H1 (cell line): ENCODE data around the gene CIAO2B. TPM values are rescaled to one million over a fixed set of nuclear protein-coding genes. Genes with fewer than 3 reads are reported as not detected.

Experiments used
- CTCF ChIA-PET: fragments of 300-600 bp; sonication (Branson Sonifier 250); formaldehyde crosslinking; loops from one replicate; lab custom pipeline; 2021; ENCODE audit not compliant: partially characterized antibody; lab: Charles Lee
- POLR2A ChIA-PET: fragments of 300-600 bp; sonication (Branson Sonifier 250); formaldehyde crosslinking; loops from one replicate; lab custom pipeline; 2021; ENCODE audit warnings: inconsistent platforms; ENCODE audit not compliant: partially characterized antibody; lab: Charles Lee
- DNase-seq, 2 experiments: peaks; one replicate each; pipeline versions ENCODE4 v3.0.0 to v3.0.0-alpha.2; 2010 to 2022; ENCODE audit warnings: low spot score in 2 of 2, low read depth in 1 of 2, mixed read lengths in 1 of 2
- FAIRE-seq: peaks from 2 replicates; lab custom pipeline; 2011; peaks lifted over from hg19 to GRCh38; lab: Jason Lieb, UNC
- H2AFZ ChIP-seq: 2 replicates; pipeline ENCODE4 v1.8.1; 2012; ENCODE audit warnings: low read length, inconsistent platforms
- H2AK5ac ChIP-seq: 2 replicates; pipeline ENCODE4 v1.6.1; 2013; ENCODE audit warnings: low read depth, low read length
- H2BK120ac ChIP-seq: replicated peaks from 2 replicates; pipeline ENCODE3; 2013; ENCODE audit warnings: low read depth, low read length, inconsistent platforms
- H2BK12ac ChIP-seq: 2 replicates; pipeline ENCODE4 v1.6.1; 2013; ENCODE audit warnings: low read depth, low read length
- H2BK15ac ChIP-seq: 2 replicates; pipeline ENCODE4 v1.6.1; 2013; ENCODE audit warnings: low read length
- H2BK20ac ChIP-seq: 2 replicates; pipeline ENCODE4 v1.6.1; 2013; ENCODE audit warnings: low read length
- H2BK5ac ChIP-seq: 2 replicates; pipeline ENCODE4 v1.6.1; 2013; ENCODE audit warnings: low read depth, low read length
- H3K14ac ChIP-seq: 2 replicates; pipeline ENCODE4 v1.6.1; 2013; ENCODE audit warnings: inconsistent platforms; ENCODE audit not compliant: insufficient read length
- H3K18ac ChIP-seq: 2 replicates; pipeline ENCODE4 v1.6.1; 2013; ENCODE audit warnings: low read length; ENCODE audit errors: extremely low read depth
- H3K23ac ChIP-seq: 2 replicates; pipeline ENCODE4 v1.6.1; 2013; ENCODE audit warnings: inconsistent platforms; ENCODE audit not compliant: insufficient read length
- H3K23me2 ChIP-seq: 2 replicates; pipeline ENCODE4 v1.6.1; 2013; ENCODE audit warnings: low read depth, low read length
- H3K27ac ChIP-seq: 2 replicates; pipeline ENCODE4 v1.6.1; 2011; ENCODE audit warnings: low read depth, low read length, inconsistent platforms
- H3K27me3 ChIP-seq, 4 experiments: replicated peaks in 1 of 4; 1 replicate in 1 of 4; 2 replicates in 3 of 4; pipeline versions ENCODE4 v1.6.1 to v1.8.1; 2011 to 2013; ENCODE audit warnings: low read length in 3 of 4, mild to moderate bottlenecking in 3 of 4, inconsistent platforms in 2 of 4, mixed read lengths in 2 of 4, moderate library complexity in 1 of 4; ENCODE audit not compliant: control insufficient read depth in 3 of 4, insufficient read depth in 3 of 4; ENCODE audit errors: extremely low read depth in 1 of 4
- H3K36me3 ChIP-seq, 4 experiments: 2 replicates each; pipeline versions ENCODE4 v1.6.1 to v1.8.1; 2011 to 2013; ENCODE audit warnings: mild to moderate bottlenecking in 4 of 4, low read length in 3 of 4, moderate library complexity in 2 of 4, control low read depth in 1 of 4, inconsistent platforms in 1 of 4; ENCODE audit not compliant: insufficient read depth in 4 of 4, control insufficient read depth in 2 of 4
- H3K4ac ChIP-seq: replicated peaks from 2 replicates; pipeline ENCODE3; 2013; ENCODE audit warnings: low read length, low read depth, mixed read lengths, inconsistent platforms; ENCODE audit not compliant: insufficient read length
- H3K4me1 ChIP-seq, 4 experiments: replicated peaks in 1 of 4; 1 replicate in 1 of 4; 2 replicates in 3 of 4; pipeline versions ENCODE4 v1.6.1 to v1.8.1; 2011 to 2013; ENCODE audit warnings: low read length in 3 of 4, inconsistent platforms in 2 of 4, mixed read lengths in 1 of 4; ENCODE audit not compliant: insufficient read depth in 4 of 4, control insufficient read depth in 3 of 4
- H3K4me2 ChIP-seq, 2 experiments: 2 replicates each; pipeline versions ENCODE4 v1.6.1 to v1.8.1; 2011 to 2013; ENCODE audit warnings: low read depth in 2 of 2, low read length in 2 of 2, control low read depth in 1 of 2, inconsistent platforms in 1 of 2, mild to moderate bottlenecking in 1 of 2; ENCODE audit not compliant: insufficient read depth in 1 of 2
- H3K4me3 ChIP-seq, 4 experiments: fragments of 200-600, 300-600 bp in 1 of 4; sonication (generic), shearing (Covaris generic), sonication (Bioruptor Twin) in 1 of 4; 2 replicates each; pipeline versions ENCODE4 v1.5.1 to v1.8.1; 2011 to 2016; ENCODE audit warnings: low read length in 4 of 4, low read depth in 3 of 4, control low read depth in 2 of 4, inconsistent platforms in 2 of 4, mild to moderate bottlenecking in 2 of 4, mixed read lengths in 1 of 4, moderate library complexity in 1 of 4; ENCODE audit not compliant: insufficient read depth in 2 of 4; ENCODE audit errors: extremely low read depth in 1 of 4
- H3K56ac ChIP-seq: replicated peaks from 2 replicates; pipeline ENCODE3; 2013; ENCODE audit warnings: low read depth, mild to moderate bottlenecking, mixed read lengths, low read length, inconsistent platforms; ENCODE audit not compliant: insufficient read length
- H3K79me1 ChIP-seq: 2 replicates; pipeline ENCODE4 v1.6.1; 2013; ENCODE audit warnings: low read depth, low read length, control low read depth
- H3K79me2 ChIP-seq, 2 experiments: 2 replicates each; pipeline versions ENCODE4 v1.6.1 to v1.8.1; 2012 to 2013; ENCODE audit warnings: low read length in 2 of 2, mild to moderate bottlenecking in 2 of 2, inconsistent platforms in 1 of 2; ENCODE audit not compliant: insufficient read depth in 2 of 2, control insufficient read depth in 1 of 2
- H3K9ac ChIP-seq, 4 experiments: replicated peaks in 1 of 4; 1 replicate in 1 of 4; 2 replicates in 3 of 4; pipeline versions ENCODE4 v1.6.1 to v1.8.1; 2011 to 2013; ENCODE audit warnings: low read depth in 3 of 4, low read length in 3 of 4, control low read depth in 2 of 4, mild to moderate bottlenecking in 2 of 4, moderate library complexity in 2 of 4, inconsistent platforms in 1 of 4; ENCODE audit errors: extremely low read depth in 1 of 4
- H3K9me3 ChIP-seq, 2 experiments: 2 replicates each; pipeline versions ENCODE4 v1.6.1 to v1.8.1; 2012 to 2013; ENCODE audit warnings: mild to moderate bottlenecking in 2 of 2, moderate library complexity in 2 of 2, control low read depth in 1 of 2, inconsistent platforms in 1 of 2, low read depth in 1 of 2, low read length in 1 of 2, mixed read lengths in 1 of 2; ENCODE audit not compliant: insufficient read depth in 2 of 2
- H4K20me1 ChIP-seq, 2 experiments: replicated peaks in 1 of 2; 2 replicates each; pipeline versions ENCODE3 to v1.8.1; 2011 to 2013; ENCODE audit warnings: inconsistent platforms in 2 of 2, low read length in 2 of 2, mild to moderate bottlenecking in 1 of 2; ENCODE audit not compliant: insufficient read depth in 2 of 2, control insufficient read depth in 1 of 2
- H4K5ac ChIP-seq: 2 replicates; pipeline ENCODE4 v1.6.1; 2013; ENCODE audit warnings: low read length, low read depth, mixed read lengths, inconsistent platforms; ENCODE audit not compliant: insufficient read length
- H4K8ac ChIP-seq: 2 replicates; pipeline ENCODE4 v1.8.0; 2013; ENCODE audit warnings: mild to moderate bottlenecking, moderate library complexity, low read length, inconsistent platforms; ENCODE audit not compliant: insufficient read depth; ENCODE audit errors: extremely low read depth
- H4K91ac ChIP-seq: replicated peaks from 2 replicates; pipeline ENCODE3; 2013; ENCODE audit warnings: low read length, mixed read lengths, inconsistent platforms; ENCODE audit not compliant: insufficient read length
- CHD2 ChIP-seq: IDR thresholded peaks from 2 replicates; pipeline ENCODE4 v1.6.1; 2012; ENCODE audit warnings: low read length, improper control_type of control experiment
- GTF2F1 ChIP-seq: IDR thresholded peaks from 2 replicates; pipeline ENCODE4 v1.6.1; 2012; ENCODE audit warnings: low read depth, low read length, improper control_type of control experiment, borderline replicate concordance
- JUND ChIP-seq: IDR thresholded peaks from 2 replicates; pipeline ENCODE4 v1.6.1; 2011; ENCODE audit warnings: mild to moderate bottlenecking, improper control_type of control experiment, low read length
- MAFK ChIP-seq: IDR thresholded peaks from 2 replicates; pipeline ENCODE4 v1.6.1; 2012; ENCODE audit warnings: low read depth, mild to moderate bottlenecking, improper control_type of control experiment, low read length
- POU5F1 ChIP-seq: IDR thresholded peaks from 2 replicates; pipeline ENCODE4 v1.6.1; 2011; ENCODE audit warnings: low read depth, mild to moderate bottlenecking, low read length, moderate library complexity
- RAD21 ChIP-seq, 2 experiments: IDR thresholded peaks in 1 of 2; conservative IDR thresholded peaks in 1 of 2; 2 replicates each; pipeline ENCODE4 v1.6.1; 2011; ENCODE audit warnings: low read depth in 2 of 2, low read length in 2 of 2, improper control_type of control experiment in 1 of 2, inconsistent platforms in 1 of 2, mild to moderate bottlenecking in 1 of 2, moderate library complexity in 1 of 2
- RXRA ChIP-seq: IDR thresholded peaks from 2 replicates; pipeline ENCODE4 v1.6.1; 2011; ENCODE audit warnings: low read depth, mild to moderate bottlenecking, low read length, moderate library complexity; ENCODE audit not compliant: insufficient read depth
- WGBS, 2 experiments: shearing (Covaris generic) in 1 of 2; methylation state at CpG; one replicate each; pipeline versions ENCODE4 v1.1.6 to v1.1.7; 2013 to 2015; ENCODE audit warnings: low lambda C conversion rate in 2 of 2, mixed read lengths in 2 of 2, inconsistent platforms in 1 of 2, low coverage in 1 of 2, missing lambda C conversion rate in 1 of 2; ENCODE audit not compliant: insufficient replicate concordance in 2 of 2, insufficient coverage in 1 of 2, insufficient read length in 1 of 2; ENCODE audit errors: extremely low coverage in 1 of 2, missing lambda C conversion rate in 1 of 2; 5-methylcytosine and 5-hydroxymethylcytosine counted together
- polyA plus RNA-seq, 7 experiments: library from polyadenylated mRNA; depleted of rRNA in 3 of 7; stranded (reverse) in 5 of 7; unstranded in 2 of 7; fragments of >200 nt in 5 of 7; fragments of 200-250 nt in 2 of 7; gene quantifications; 1 replicate in 5 of 7; 2 replicates in 1 of 7; 4 replicates in 1 of 7; pipeline versions ENCODE4 v1.2.1 to v1.2.3, GENCODE V29; 2011 to 2013; ENCODE audit warnings: missing spikeins in 2 of 7, mixed read lengths in 2 of 7
- total RNA-seq: library from RNA; stranded (reverse); fragmentation: NEBNext Ultra II Directional; extraction: Animal tissue kit (Norgen Biotek cat#: 25700); gene quantifications from 2 replicates; pipeline ENCODE4 v1.2.1, GENCODE V29; 2021
- TF ChIP-seq, protein P1 (sequence below): IDR thresholded peaks from 2 replicates; pipeline ENCODE4 v1.6.1; 2012; ENCODE audit warnings: inconsistent platforms
- TF ChIP-seq, protein P2 (sequence below), 3 experiments: IDR thresholded peaks; 1 replicate in 2 of 3; 2 replicates in 1 of 3; pipeline versions ENCODE4 v1.5.1 to v1.6.1; 2011; ENCODE audit warnings: low read length in 3 of 3, mild to moderate bottlenecking in 3 of 3, inconsistent platforms in 2 of 3, low read depth in 1 of 3, moderate library complexity in 1 of 3; ENCODE audit not compliant: insufficient read depth in 1 of 3; ENCODE audit errors: control extremely low read depth in 1 of 3

Gene CIAO2B
- total and polyA plus RNA-seq, 2 of the 8 experiments (the other 6 are each of a cell fraction or from before 2014, with no cell fraction given) = 65.6 to 248 TPM

DNA sequence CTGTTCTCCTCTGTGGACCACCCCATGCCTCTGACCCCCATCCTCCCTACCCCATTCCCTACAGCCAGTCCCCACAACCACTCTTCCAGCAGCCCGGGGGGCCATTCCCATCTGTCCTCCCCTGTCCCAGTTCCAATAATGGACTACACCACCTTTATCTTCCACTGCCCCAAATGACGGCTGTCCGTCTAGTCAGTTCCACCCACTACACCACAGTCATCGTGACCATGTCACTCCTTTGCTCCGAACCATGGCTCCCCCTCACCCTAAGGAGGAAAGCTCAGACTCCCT lies 38.6 kb downstream of the CIAO2B start:
- Histone ChIP-seq H3K23me2 (no peaks in the 10 kb centered on the region), H2BK120ac (peak overlapping the region; percentile 57), H3K4ac (peak overlapping the region; percentile 14), H3K18ac (no peak overlapping the region; the same call in 1 of the 2 replicates), H3K79me2 (no peaks in the 10 kb centered on the region), H3K79me1 (no peaks in the 10 kb centered on the region), H3K56ac (peak overlapping the region; percentile 28), H2BK5ac (no peak overlapping the region), H3K23ac (no peak overlapping the region), H2BK20ac (no peak overlapping the region), H2AFZ (no peak overlapping the region), H3K14ac (no peak overlapping the region), H4K20me1 (peaks cover 4 to 9% of the 10 kb centered on the region in 2 experiments), H4K91ac (no peak overlapping the region), H3K4me1 (peaks cover 0 to 6% (median 2%) of the 10 kb centered on the region in 4 experiments; a peak in 3 of 7 replicates), H3K36me3 (no peaks in the 10 kb centered on the region), H4K5ac (no peak overlapping the region), H3K9ac (no peak overlapping the region), H2BK12ac (no peak overlapping the region), H3K9me3 (no peaks in the 10 kb centered on the region), H2BK15ac (no peak overlapping the region), H3K4me2 (no peak overlapping the region), H3K27me3 (no peaks in the 10 kb centered on the region; a peak in 1 of 7 replicates), H4K8ac (no peak overlapping the region), H3K27ac (no peak overlapping the region), H3K4me3 (no peak overlapping the region), H2AK5ac (no peak overlapping the region)
- ChIA-PET CTCF (interaction anchor here (1.0 to 42.0 kb wide), 28 partner anchors 9 to 342 kb away, joined by 3 to 1009 read pairs (median 4); partner anchors contain the start of genes B3GNT9, CDH16, CIAO2B and PDP2), POLR2A (interaction anchor here (0.8 to 2.7 kb wide), 5 partner anchors 10 to 33 kb away, joined by 3 to 7 read pairs (median 4); partner anchors contain the start of gene PDP2)
- TF ChIP-seq JUND (no peak), CHD2 (no peak), POU5F1 (no peak), RAD21 (IDR thresholded peaks at IDR 0.05 in 1 of 2, conservative IDR thresholded peaks at IDR 0.05 in 1 of 2; ENCODE audit: low read depth in 2 of 2, low read length in 2 of 2) (no peak), GTF2F1 (no peak), RXRA (no peak), MAFK (no peak)
- TF ChIP-seq, protein P1, sequence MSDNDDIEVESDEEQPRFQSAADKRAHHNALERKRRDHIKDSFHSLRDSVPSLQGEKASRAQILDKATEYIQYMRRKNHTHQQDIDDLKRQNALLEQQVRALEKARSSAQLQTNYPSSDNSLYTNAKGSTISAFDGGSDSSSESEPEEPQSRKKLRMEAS = no peak
- TF ChIP-seq, protein P2, sequence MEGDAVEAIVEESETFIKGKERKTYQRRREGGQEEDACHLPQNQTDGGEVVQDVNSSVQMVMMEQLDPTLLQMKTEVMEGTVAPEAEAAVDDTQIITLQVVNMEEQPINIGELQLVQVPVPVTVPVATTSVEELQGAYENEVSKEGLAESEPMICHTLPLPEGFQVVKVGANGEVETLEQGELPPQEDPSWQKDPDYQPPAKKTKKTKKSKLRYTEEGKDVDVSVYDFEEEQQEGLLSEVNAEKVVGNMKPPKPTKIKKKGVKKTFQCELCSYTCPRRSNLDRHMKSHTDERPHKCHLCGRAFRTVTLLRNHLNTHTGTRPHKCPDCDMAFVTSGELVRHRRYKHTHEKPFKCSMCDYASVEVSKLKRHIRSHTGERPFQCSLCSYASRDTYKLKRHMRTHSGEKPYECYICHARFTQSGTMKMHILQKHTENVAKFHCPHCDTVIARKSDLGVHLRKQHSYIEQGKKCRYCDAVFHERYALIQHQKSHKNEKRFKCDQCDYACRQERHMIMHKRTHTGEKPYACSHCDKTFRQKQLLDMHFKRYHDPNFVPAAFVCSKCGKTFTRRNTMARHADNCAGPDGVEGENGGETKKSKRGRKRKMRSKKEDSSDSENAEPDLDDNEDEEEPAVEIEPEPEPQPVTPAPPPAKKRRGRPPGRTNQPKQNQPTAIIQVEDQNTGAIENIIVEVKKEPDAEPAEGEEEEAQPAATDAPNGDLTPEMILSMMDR (IDR thresholded peaks at IDR 0.05; ENCODE audit: control extremely low read depth in 1 of 3, insufficient read depth in 1 of 3, low read depth in 1 of 3, low read length in 3 of 3) = no peak
- FAIRE-seq (no peak), DNase-seq (no peak)
- WGBS, 2 experiments = 87% methylated on average over 5 of the region's 5 CpGs; no CpG with 5 or more reads in 1 of the 2 experiments
